Activated naive CD8-positive, alpha-beta T cell (primary cell): Measurements from ENCODE around the gene CCDC178.
"Not testable (repeated sequence)": the region's sequence is repeated elsewhere in the genome, so short reads cannot be mapped to it uniquely, and the experiment has no call there.

ENCODE experiments used
- H3K27ac Mint-ChIP-seq: one replicate; pipeline ENCODE4 v1.8.0; 2021; ENCODE audit warnings: mixed read lengths
- H3K27me3 Mint-ChIP-seq: one replicate; pipeline ENCODE4 v1.8.0; 2021; ENCODE audit warnings: mixed read lengths
- H3K36me3 Mint-ChIP-seq: one replicate; pipeline ENCODE4 v1.8.0; 2021; ENCODE audit warnings: mixed read lengths
- H3K4me1 Mint-ChIP-seq: one replicate; pipeline ENCODE4 v1.8.0; 2021; ENCODE audit warnings: low read depth, mixed read lengths
- H3K4me3 Mint-ChIP-seq: one replicate; pipeline ENCODE4 v1.8.0; 2021; ENCODE audit warnings: mild to moderate bottlenecking, mixed read lengths
- H3K9me3 Mint-ChIP-seq: one replicate; pipeline ENCODE4 v1.8.0; 2021; ENCODE audit warnings: low read depth, mixed read lengths

The CCDC178 gene

DNA sequence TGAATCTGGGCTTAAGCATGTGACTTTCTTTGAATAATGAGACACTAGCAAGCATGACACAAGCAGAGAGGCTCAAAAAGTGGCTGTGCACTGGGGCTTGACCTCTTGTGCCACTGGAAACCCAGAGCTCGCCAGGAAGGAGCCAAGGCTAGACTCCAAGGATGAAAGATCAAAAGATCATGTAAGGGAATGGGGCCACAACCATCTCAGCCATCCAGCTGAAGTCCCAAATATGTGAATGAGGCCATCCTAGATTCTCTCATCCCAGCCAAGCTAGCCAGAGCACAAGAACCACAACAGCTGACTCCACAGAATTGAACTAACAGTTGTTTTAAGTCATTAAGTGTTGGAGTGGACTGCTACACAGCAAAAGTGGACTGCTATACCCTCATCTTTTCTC, 288.1 kb downstream of the CCDC178 start:
- no peaks in the 10 kb centered on the region for H3K36me3 Mint-ChIP-seq
- H3K27me3 Mint-ChIP-seq: no peaks in the 10 kb centered on the region
- H3K9me3 Mint-ChIP-seq: peaks cover 4% of the 10 kb centered on the region
- H3K4me1 Mint-ChIP-seq: no peaks in the 10 kb centered on the region
- no peak overlapping the region for H3K4me3 Mint-ChIP-seq
- H3K27ac Mint-ChIP-seq: no peak overlapping the region

DNA sequence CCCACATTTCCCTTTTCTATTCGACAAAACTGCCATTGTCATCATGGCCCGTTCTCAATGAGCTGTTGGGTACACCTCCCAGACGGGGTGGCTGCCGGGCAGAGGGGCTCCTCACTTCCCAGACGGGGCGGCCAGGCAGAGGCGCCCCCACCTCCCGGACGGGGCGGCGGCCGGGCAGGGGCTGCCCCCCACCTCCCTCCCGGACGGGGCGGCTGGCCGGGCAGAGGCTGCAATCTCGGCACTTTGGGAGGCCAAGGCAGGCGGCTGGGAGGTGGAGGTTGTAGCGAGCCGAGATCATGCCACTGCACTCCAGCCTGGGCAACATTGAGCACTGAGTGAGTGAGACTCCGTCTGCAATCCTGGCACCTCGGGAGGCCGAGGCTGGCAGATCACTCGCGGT, 292.7 kb downstream of the CCDC178 start:
- H3K27ac Mint-ChIP-seq, H3K4me1 Mint-ChIP-seq, H3K9me3 Mint-ChIP-seq, H3K36me3 Mint-ChIP-seq, H3K27me3 Mint-ChIP-seq, H3K4me3 Mint-ChIP-seq: not testable (repeated sequence)

DNA sequence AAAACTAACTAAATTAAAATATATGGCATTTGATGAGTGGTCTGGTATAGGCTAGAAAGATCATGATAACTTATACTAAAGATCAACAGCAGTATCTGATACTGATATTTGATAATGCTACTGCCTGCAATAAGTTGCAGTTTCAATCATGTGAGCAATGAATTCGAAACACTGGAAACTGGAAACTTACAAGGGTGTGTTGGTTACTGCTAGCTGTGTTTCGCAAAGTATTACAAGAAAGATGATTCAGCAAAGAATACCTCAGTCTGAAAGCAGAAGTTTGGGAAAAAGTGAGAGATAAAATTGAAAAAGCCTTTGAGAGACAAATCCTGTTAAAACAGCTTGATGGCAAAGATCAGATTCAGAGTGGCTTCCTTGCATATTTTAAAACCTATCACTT, 294.5 kb downstream of the CCDC178 start:
- Mint-ChIP-seq H3K27ac (no peak overlapping the region), H3K27me3 (no peaks in the 10 kb centered on the region), H3K4me1 (no peaks in the 10 kb centered on the region), H3K36me3 (no peaks in the 10 kb centered on the region), H3K4me3 (no peak overlapping the region), H3K9me3 (peaks cover 6% of the 10 kb centered on the region)

DNA sequence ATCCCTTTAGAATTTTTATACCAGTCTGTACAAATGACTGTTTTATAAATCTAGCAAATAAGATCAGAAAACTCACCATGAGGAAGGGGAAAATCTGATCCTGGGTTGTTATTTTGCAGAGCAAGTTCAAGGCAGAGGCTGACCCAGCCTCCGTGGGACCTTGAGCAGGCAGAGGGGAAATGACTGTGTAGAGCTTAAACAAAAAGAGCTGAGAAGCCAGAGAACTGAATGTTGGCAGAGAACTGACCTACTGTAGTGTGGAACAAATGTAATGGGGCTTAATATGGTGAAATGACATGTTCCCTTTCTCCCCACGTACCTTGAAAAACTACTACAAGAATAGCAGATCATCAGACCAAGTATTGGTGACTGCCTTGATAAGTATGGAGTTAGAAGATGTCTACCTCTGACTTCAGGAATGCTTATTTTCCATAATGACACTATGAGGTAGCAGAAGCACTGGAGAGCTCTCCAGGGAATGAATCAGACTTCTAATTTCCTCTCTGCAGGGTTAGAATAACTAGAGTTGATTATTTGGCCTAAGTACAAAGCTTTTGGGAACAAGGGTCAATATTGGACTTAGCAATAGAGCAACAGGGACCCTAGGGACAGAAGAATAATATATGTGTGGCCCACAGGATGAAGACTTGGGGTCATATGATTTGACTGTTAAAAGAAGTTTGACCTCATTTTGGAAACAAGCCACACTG, 304.4 kb downstream of the CCDC178 start:
- Mint-ChIP-seq H3K27me3 (no peaks in the 10 kb centered on the region), H3K4me3 (no peak overlapping the region), H3K27ac (no peak overlapping the region)

DNA sequence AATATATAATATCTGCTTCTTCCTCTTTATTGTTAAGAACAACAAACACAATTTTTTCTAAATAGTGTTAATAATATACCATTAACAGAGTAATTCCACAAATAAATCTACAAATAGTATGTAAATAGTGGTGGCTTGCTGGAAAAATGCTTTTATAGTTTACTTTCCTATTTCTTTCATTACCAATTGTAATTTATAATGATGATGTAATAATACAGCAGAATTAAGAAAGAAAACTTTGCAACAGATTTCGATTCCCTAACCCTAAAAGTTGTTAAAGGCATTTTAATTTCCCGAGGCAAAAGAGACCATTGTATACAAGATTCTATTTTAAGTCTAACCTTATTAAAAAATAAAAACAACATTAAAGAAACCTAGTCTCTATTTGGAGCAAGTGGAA, 307.9 kb downstream of the CCDC178 start:
- H3K27me3 Mint-ChIP-seq: no peaks in the 10 kb centered on the region
- H3K4me1 Mint-ChIP-seq: no peaks in the 10 kb centered on the region
- no peak overlapping the region for H3K4me3 Mint-ChIP-seq
- no peaks in the 10 kb centered on the region for H3K36me3 Mint-ChIP-seq
- no peak overlapping the region for H3K27ac Mint-ChIP-seq
- H3K9me3 Mint-ChIP-seq: peaks cover 3% of the 10 kb centered on the region

More for the DNA sequence above, 304.4 kb downstream of the CCDC178 start:
- Mint-ChIP-seq H3K9me3 (peaks cover 9% of the 10 kb centered on the region), H3K36me3 (no peaks in the 10 kb centered on the region), H3K4me1 (no peaks in the 10 kb centered on the region)

DNA sequence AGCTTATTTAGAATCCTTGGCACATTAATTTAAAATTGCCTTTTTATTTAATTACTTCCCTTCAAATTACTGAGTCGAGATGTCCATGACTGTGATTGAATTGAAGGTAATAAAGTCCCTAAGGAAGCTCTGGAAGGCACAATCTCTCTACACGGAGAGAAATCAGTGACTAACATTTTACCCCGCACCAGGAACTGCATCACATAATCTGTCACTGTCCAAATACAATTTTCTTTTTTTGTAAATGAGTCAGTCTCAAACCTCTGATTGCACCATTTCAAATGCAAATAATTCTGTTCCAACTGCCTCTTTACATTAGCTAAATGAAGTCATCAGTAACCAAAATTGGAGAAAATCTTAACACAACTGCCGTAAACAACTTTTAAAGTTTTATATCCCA, 311.9 kb downstream of the CCDC178 start:
- H3K27ac Mint-ChIP-seq: no peak overlapping the region
- no peaks in the 10 kb centered on the region for H3K9me3 Mint-ChIP-seq
- H3K4me3 Mint-ChIP-seq: no peak overlapping the region
- no peaks in the 10 kb centered on the region for H3K36me3 Mint-ChIP-seq
- no peaks in the 10 kb centered on the region for H3K4me1 Mint-ChIP-seq
- H3K27me3 Mint-ChIP-seq: no peaks in the 10 kb centered on the region

DNA sequence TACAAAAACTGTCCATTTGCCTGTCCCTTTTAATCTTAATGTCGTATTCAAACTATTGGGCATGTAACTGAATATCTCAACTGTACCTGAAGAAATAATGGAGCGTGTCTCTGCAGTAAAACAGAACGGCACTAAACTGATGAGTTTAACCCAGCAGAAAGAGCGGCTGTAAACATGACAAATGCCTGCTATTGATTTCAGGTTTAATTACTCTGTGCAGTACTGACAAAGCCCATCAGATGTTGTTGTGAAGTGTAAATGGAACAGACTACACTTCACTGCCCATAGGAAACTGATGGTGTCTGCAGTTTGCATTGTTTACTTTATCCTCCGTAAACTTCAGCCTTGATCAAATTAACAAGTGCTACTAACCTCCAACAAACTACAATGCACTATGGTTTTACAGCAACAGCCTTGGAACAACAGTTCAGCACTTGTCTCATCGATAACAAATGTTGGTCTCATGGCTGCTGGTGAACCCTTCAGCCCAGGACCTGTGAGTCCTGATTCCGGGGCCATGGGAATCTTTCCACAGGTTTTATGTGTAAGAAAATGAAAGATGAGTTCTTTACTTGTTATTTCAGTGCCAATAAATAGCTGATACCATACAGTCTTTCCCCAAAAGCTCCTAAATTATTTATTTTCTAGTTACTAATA, 316.5 kb downstream of the CCDC178 start:
- no peak overlapping the region for H3K4me3 Mint-ChIP-seq
- no peaks in the 10 kb centered on the region for H3K9me3 Mint-ChIP-seq
- H3K27me3 Mint-ChIP-seq: no peaks in the 10 kb centered on the region
- no peak overlapping the region for H3K27ac Mint-ChIP-seq
- no peaks in the 10 kb centered on the region for H3K4me1 Mint-ChIP-seq
- H3K36me3 Mint-ChIP-seq: no peaks in the 10 kb centered on the region

DNA sequence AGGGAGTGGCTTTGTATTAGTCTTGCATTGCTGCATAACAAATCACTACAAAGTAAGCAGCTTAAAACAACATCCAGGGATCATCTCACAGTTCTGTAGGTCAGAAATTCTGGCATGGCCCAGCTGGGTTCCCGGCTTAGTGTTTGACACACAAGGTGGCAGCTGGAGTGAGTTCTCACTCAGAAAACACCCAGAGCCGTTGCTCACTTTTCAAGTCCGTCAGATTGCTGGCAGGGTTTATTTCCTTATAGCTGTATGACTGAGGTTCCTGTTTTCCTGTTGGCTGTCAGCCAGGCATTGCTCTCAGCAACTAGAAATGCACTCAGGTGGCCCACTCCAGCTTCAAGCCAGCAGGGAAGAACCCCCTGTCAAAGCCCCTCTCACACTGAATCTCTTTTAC, 324.1 kb downstream of the CCDC178 start:
- no peaks in the 10 kb centered on the region for H3K4me1 Mint-ChIP-seq
- no peak overlapping the region for H3K4me3 Mint-ChIP-seq
- no peaks in the 10 kb centered on the region for H3K27me3 Mint-ChIP-seq
- peaks cover 5% of the 10 kb centered on the region for H3K9me3 Mint-ChIP-seq
- no peak overlapping the region for H3K27ac Mint-ChIP-seq
- H3K36me3 Mint-ChIP-seq: no peaks in the 10 kb centered on the region

DNA sequence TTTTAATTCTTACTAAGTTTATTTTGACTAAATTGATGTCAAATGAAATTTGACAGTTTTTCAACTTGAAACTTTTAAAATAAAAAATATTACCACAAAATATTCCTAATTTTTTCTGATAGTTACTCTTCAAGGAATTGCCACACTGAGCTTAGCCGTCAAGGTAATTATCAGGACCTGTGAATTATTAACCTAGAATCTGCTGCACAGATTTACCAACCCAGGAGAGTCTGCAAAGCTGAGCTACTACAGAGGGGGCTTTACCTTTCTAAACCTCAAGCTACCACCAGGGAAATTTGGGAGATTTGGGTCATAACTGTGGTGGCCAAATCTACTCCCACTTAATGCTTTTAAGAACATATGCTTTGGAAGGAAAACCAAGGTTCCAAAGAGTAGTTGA, 324.6 kb downstream of the CCDC178 start:
- H3K9me3 Mint-ChIP-seq: peaks cover 5% of the 10 kb centered on the region
- no peaks in the 10 kb centered on the region for H3K4me1 Mint-ChIP-seq
- H3K27ac Mint-ChIP-seq: no peak overlapping the region
- H3K27me3 Mint-ChIP-seq: no peaks in the 10 kb centered on the region
- H3K36me3 Mint-ChIP-seq: no peaks in the 10 kb centered on the region
- no peak overlapping the region for H3K4me3 Mint-ChIP-seq

DNA sequence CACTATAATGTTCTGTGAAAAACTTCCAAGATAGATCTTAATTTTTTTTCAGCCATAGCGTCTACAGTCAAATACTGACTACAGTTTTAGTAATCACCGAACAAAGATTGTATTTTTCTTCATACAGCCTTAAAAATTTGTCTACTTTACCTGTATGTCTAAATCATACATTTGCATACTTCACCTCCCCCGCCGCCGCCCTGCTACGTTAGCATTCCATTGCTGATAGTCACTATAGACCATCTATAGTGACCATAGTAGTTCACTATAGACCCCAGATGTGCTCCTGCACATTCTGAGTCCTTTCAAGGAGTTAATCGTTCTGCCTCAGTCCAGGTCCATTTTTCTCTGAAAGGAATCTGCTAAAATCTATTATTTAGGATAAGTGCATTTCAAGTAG, 325.0 kb downstream of the CCDC178 start:
- no peaks in the 10 kb centered on the region for H3K36me3 Mint-ChIP-seq
- no peak overlapping the region for H3K27ac Mint-ChIP-seq
- no peaks in the 10 kb centered on the region for H3K4me1 Mint-ChIP-seq
- no peak overlapping the region for H3K4me3 Mint-ChIP-seq
- no peaks in the 10 kb centered on the region for H3K27me3 Mint-ChIP-seq
- H3K9me3 Mint-ChIP-seq: peaks cover 5% of the 10 kb centered on the region

DNA sequence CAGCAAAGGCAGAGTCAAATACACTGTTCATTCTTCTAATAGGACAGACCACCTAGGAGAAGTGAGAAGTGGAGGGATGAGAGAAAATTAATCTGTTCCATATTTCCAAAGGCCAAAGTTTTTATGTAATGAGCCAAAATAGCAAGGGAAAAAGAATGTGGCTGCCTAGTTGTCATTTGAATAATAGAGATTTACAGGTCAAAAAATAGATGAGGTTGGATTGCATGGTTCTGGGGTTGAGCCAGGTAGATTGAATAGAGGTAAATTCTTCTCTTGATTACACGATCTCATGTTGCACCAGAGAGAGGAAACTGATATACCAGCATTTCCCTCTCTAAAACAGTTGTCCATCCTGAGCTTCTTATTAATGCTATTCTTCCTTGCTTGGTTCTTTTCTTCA, 325.8 kb downstream of the CCDC178 start:
- H3K4me1 Mint-ChIP-seq: no peaks in the 10 kb centered on the region
- no peak overlapping the region for H3K27ac Mint-ChIP-seq
- H3K4me3 Mint-ChIP-seq: no peak overlapping the region
- no peaks in the 10 kb centered on the region for H3K36me3 Mint-ChIP-seq
- peaks cover 5% of the 10 kb centered on the region for H3K9me3 Mint-ChIP-seq
- H3K27me3 Mint-ChIP-seq: no peaks in the 10 kb centered on the region

DNA sequence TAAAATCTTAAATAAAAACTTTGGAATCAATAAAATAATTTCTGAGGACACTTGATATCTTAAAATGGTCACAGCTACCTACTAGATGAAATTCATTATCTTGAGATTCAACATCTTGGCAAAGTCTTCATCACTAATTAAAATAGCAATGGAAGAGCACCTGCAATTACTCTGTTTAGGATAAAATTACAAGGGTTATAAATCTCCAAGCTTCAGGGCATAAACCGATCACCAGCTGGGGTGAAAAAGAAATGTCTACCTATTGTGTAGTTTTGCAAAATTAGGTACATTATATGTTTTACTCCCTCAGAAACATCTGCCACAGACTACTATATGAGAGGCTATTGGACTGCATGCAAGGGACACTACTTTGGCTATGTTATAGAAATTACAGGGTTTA, 327.1 kb downstream of the CCDC178 start:
- Mint-ChIP-seq H3K4me1 (no peaks in the 10 kb centered on the region), H3K9me3 (peaks cover 5% of the 10 kb centered on the region), H3K36me3 (no peaks in the 10 kb centered on the region), H3K4me3 (no peak overlapping the region), H3K27ac (no peak overlapping the region), H3K27me3 (no peaks in the 10 kb centered on the region)

DNA sequence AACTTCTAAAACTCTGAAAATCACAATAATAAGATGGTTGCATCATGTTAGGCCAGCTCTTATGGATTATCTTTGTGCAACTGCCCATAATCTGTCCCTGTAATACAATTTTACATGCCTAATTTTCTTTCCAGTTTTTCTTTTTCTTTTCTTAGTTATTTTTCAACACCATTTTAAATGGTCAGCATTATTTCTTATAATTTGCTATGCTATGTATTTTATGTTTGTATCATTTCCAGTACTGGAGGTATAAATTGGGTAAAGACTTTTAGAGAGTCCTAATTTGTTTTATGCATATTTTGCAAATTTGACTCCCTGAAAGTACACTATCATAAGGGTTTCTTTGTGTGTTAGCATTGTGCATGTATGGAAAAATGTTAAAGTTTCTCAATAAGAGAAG, 333.0 kb downstream of the CCDC178 start:
- H3K27me3 Mint-ChIP-seq: no peaks in the 10 kb centered on the region
- no peaks in the 10 kb centered on the region for H3K9me3 Mint-ChIP-seq
- H3K4me1 Mint-ChIP-seq: no peaks in the 10 kb centered on the region
- no peak overlapping the region for H3K4me3 Mint-ChIP-seq
- H3K36me3 Mint-ChIP-seq: no peaks in the 10 kb centered on the region
- H3K27ac Mint-ChIP-seq: no peak overlapping the region

DNA sequence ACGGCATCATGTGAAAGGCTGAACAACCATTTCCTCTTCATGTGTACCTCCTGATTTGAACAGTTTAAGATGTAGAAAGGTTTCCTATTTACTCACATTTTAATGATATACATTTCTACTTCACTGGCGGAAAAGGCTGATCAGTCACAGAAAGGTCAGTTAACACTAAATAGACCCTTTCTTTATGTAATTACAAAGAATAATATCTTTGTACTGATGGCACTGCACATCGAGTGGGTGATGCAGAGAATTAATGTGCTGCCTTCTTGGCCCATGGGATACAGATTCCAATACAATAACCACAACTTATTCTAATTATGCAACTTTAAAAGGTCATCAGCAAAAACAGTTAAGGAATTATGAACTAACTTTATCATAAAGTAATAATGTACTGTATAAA, 339.2 kb downstream of the CCDC178 start:
- Mint-ChIP-seq H3K36me3 (no peaks in the 10 kb centered on the region), H3K27me3 (no peaks in the 10 kb centered on the region), H3K4me1 (no peaks in the 10 kb centered on the region), H3K4me3 (no peak overlapping the region), H3K9me3 (peaks cover 3% of the 10 kb centered on the region), H3K27ac (no peak overlapping the region)

DNA sequence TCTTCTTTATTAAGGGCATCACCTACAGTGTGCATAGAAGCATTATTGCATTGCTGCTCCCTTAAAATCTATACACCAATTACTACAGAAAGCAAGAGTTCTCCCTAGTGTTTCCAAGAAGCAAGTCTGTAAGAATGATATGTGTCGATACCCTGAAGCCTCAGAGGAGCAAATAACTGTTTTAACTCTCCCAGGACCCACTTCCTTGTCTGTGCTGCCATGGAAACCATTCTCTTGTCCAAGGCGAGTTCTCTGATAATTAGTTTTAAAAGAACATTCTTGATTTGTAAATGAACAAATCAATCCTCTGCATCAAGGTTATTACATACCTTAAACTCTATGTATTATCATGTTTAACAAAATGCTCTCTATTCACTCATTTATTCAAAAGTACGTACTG, 340.9 kb downstream of the CCDC178 start:
- no peak overlapping the region for H3K4me3 Mint-ChIP-seq
- H3K9me3 Mint-ChIP-seq: peaks cover 3% of the 10 kb centered on the region
- H3K4me1 Mint-ChIP-seq: no peaks in the 10 kb centered on the region
- H3K27me3 Mint-ChIP-seq: no peaks in the 10 kb centered on the region
- no peaks in the 10 kb centered on the region for H3K36me3 Mint-ChIP-seq
- no peak overlapping the region for H3K27ac Mint-ChIP-seq

DNA sequence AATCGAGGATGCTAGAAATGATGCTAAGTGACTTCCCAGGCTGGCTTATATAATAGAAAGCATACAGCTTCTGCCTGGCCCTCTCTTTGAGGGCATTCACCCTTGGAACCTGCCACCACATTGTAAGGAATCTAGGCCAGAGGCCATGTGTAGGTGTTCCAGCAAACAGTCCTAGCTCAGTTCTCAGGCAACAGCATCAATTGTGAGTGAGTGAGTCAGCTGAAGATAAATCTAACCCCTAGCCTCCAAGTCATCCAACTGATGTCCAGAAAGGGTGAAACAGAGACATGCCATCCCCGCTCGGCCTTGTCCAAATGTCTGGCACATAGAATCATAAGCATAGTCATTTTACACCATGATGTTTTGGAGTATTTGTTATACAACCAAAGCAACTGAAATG, 343.4 kb downstream of the CCDC178 start:
- Mint-ChIP-seq H3K4me3 (no peak overlapping the region), H3K36me3 (no peaks in the 10 kb centered on the region), H3K9me3 (peaks cover 3% of the 10 kb centered on the region)

More for the DNA sequence above, 343.4 kb downstream of the CCDC178 start:
- Mint-ChIP-seq H3K27ac (no peak overlapping the region), H3K27me3 (no peaks in the 10 kb centered on the region), H3K4me1 (no peaks in the 10 kb centered on the region)
